D341Med (cell line): Measurements from ENCODE around the gene CSNK2A1.

Source experiments
- DNase-seq: peaks from one replicate; pipeline ENCODE4 v3.0.0; 2012; ENCODE audit warnings: low spot score

The CSNK2A1 gene

GRCh38 chr20:430091-430999 lies 113.2 kb downstream of the CSNK2A1 start:
- DNase-seq, result no peak

DNA sequence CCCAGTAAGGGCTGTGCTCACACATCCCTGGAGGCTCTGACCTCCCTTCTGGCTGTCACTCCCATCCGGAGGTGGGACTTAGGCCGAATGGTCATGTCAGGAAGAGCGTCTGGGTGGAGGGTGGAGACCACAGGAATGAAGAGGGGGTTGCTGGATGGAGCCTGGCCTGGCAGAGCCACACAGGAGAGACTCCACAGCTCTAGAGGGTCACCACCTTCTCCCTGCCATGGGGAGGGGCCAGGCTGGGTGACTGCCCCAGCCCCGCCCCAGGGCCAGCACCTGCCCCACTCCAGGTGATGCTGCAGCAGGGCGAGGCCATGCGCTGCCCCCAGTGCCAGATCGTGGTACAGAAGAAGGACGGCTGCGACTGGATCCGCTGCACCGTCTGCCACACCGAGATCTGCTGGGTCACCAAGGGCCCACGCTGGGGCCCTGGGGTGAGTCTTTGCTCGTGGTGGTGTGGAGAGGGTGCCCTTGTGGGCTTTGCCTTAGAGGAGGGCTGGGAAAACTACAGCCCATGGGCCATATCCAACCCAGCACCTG lies 114.9 kb downstream of the CSNK2A1 start:
- DNase-seq, result no peak

GRCh38 chr20:427849-428657 lies 115.5 kb downstream of the CSNK2A1 start:
- DNase-seq, result no peak

DNA sequence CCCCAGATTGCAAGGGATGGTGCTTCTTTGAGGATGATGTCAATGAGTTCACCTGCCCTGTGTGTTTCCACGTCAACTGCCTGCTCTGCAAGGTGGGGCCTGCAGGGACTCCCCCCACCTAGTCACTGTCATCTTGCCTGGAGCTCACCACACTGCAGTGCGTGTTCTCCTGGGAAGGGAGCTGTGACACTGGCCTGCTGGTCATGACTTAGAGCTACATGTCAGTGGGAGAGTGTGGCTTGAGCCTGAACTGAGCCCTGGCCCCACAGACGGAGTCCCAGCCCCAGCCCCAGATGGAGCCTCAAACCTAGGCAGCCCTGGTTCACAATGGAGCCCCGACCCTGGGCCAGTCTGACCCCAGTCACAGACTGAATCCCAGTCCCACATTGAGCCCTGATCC lies 116.2 kb downstream of the CSNK2A1 start:
- DNase-seq, result no peak

DNA sequence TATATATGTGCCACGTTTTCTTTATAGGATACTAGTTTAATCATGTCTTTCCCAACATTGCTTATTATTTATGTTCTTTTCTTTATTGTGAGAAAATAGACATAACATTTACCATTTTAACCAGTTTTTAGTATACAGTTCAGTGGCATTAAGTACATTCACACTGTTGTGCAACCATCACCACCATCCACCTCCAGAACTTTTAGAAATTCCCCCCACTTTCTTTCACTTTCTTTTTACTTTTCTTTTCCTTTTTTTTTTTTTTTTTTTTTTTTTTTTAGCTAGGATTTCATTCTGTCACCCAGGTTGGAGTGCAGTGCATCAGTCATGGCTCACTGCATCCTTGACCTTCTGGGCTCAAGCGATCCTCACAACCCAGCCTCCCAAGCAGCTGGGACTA lies 117.0 kb downstream of the CSNK2A1 start:
- DNase-seq, result no peak
